HG02840 (cell line): ENCODE measurements around the gene PXYLP1.
"Not testable (repeated sequence)": the region's sequence is repeated elsewhere in the genome, so short reads cannot be mapped to it uniquely, and the experiment has no call there.

Experiments used
- ATAC-seq: cut with Tn5 transposase; IDR thresholded peaks from one replicate; pipeline ENCODE4 v1.9.1; 2021; ENCODE audit warnings: mild to moderate bottlenecking, moderate library complexity, moderate number of reproducible peaks; ENCODE audit not compliant: unreplicated experiment, low FRiP score

PXYLP1 gene

DNA sequence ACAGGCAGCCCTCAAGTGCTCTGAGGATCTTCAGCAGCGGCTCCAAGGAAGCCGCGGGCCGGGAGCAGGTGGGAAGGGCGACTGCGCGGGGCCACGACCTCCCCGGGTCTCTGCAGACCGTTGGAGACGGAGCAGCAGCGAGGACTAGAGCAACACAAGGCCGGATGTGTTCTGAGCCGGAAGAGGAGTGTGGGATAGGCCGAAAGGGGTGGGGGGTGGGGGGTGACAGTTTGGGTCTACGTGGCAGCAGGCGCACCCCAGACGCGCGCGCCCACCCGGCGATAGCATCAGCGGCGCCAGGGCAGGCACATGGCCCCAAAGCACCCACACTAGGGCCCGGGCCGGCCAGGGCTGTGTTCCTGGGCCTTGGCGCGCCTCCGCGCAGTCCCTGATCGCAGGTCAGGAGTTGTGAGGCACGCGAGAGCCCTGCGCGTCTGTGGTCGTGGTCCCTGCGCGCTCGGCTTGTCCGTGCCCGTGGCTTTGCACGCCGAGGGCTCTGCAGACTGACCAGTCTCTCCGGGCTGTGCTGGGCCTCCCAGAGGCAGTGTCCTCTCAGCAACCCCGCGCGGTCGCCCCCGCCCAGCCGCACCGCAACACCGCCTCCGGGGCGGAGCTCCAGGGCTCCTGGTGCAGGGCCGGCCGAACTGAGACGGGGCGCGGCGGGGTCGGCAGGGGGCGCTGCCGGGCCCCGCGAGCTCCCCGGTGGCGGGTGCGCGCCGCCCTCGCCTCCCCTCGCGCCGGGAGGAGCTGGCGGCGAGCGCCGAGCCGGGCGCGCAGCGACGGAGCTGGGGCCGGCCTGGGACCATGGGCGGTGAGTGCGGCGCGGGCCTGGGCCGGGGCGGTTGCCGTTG lies at the start of gene PXYLP1:
PXYLP1 (plus strand) TSS at position 725 of the 851 bp plus-strand sequence. CDS start 28,351 bp downstream, outside the sequence.
- ATAC-seq = peak; percentile 92

DNA sequence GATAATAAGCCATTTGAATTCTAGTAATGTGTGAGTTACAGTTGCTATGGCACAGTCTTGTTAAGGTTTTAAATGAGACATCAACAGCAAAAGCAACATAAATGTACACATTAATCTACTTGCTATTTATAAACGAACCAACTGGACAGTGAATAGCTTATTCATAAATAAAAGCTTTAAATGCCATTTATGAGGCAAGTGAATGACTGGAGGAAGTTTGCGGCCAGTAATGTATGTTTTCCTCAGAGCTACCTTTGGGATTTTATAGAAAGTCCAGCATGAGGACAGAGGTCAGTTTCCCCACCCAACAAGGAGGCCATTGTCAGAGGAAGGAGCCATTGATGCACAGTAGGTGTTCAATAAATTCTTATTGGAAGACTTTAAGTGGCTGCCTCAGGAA lies 48.0 kb upstream of the PXYLP1 start:
- no peak for ATAC-seq

DNA sequence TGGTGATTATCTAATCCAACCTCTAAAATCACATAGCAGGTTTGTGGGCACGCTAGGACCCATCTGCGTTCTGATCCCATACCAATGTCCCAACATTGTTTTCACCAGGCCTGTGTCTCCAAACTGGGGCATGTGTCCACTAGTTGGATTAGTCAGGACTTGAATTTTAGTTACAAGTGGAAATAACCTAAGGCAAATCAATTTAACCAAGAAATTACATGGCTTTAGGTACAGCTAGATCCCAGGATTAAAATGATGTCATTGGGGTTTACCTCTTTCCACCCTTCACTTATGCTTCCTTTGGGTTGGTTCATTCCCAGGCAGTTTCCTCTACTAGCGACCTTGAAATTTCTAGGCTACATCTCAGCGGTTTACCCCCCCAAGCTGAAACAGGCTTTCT lies 47.2 kb upstream of the PXYLP1 start:
- no peak for ATAC-seq

- no peak for ATAC-seq
Measured at GRCh38 chr3:141191097-141191749, 40.4 kb upstream of the PXYLP1 start.

DNA sequence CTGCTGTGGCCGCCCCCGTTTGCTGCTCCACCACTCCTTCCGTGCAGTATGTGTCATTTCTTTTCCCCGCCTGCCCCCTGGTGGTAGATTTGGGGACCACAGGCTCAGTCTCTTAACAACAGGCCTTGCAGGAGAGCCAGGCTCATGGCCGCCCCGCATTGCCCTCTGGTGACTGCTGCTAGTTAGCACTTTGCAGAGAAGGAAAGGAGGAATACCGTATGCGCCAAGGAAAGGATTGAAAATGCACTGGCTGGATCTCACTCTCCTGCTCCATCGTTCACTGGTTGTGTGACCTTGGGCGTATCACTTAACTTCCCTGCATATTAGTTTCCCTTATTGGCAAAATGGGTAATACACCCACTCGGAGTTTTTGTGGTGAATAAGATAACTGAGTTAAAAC lies 39.3 kb upstream of the PXYLP1 start:
- peak; percentile 98 for ATAC-seq

DNA sequence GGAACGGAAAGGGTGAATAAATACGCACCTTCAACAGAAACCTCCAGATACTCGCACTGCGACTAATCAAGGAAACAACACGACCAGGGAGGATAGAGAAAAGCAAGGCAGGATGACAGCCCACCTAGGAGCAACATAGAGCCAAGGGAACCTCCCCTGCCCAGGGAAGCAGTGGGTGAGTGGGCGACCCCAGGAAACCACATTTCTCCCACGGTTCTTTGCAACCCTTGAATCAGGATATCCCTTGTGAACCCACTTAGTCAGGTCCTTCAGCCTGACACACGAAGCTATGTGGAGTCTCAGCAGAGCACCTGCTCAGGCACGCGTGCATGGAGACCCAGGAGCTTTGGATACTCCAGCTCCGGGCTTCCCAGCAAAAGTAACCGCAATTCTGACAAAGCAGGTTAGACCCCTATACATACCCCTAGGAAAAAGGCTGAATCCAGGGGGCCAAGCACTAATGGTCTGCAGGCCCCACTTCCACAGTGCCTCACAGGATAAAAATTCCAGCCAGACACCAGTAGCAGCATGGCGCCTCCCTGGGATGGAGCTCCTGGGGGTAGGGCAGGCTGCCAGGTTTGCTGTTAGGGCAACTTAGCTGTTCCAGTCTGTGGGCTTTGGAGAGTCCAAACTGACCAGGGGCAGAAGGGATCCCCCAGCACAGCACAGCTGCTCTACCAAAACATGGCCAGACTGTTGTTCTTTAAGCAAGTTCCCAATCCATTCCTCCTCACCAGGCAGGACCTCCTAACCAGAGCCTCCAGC lies 38.4 kb upstream of the PXYLP1 start:
- no peak for ATAC-seq

- no peak for ATAC-seq
Measured at GRCh38 chr3:141201122-141201521, 30.5 kb upstream of the PXYLP1 start.

- no peak for ATAC-seq
Measured at GRCh38 chr3:141202682-141203081, 28.9 kb upstream of the PXYLP1 start.

DNA sequence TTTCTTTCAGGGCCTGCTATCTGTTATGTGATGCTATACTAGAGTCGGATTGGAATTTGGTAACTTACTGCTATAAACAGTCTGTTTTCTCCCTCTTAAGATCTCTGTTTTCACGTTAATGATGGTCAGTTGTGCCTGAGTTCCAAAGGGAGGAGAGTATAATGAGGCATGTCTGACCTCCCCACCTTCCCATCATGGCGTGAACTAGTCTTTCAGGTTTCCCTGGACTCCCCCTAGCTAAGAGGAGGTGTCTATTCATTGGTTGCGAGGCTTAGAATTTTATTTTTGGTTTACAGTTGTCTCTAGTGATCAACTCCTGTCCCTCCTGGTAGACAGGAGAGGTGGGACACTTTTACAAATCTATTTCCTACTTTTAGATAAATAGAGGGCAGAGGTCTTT lies 27.8 kb upstream of the PXYLP1 start:
- ATAC-seq = no peak

DNA sequence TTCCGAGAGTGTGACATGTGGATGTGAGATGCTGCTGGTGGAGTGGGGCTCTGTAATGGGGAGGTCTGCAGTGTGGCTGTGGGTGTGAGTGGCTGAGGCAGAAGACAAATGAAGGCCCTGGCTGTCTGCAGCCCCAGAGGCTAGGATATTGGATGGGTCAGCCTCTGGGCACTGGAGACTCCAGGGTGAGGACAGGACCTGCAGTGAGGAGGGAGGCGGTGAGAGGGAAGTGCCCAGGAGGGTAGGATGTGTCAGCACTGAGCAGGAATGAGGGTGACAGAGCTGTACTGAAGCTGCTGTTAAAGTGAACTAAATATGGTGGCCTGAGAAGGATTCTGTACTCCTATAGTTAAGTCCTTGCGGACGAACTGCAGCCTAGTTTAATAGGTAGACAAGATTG lies 27.3 kb upstream of the PXYLP1 start:
- ATAC-seq = no peak

GRCh38 chr3:141211306-141211705 lies 20.3 kb upstream of the PXYLP1 start:
- ATAC-seq = not testable (repeated sequence)

DNA sequence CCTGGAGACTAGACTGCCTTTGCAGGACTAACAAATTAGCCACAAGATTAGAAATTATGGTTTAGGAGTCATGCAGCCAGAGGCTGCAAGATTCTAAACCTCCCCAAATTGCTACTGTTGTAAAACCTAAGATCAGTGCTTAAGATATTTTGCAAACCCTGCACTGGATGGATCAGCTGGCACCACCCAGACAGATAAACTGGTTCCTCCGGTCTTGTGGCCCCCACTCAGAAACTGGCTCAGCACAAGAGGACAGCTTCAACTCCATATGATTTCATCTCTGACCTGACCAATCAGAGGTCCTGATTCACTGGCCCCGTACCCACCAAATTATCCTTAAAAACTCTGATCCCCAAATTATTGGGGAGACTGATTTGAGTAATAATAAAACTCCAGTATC lies 19.5 kb upstream of the PXYLP1 start:
- ATAC-seq = no peak

- ATAC-seq = no peak
Measured at GRCh38 chr3:141212555-141212954, 19.1 kb upstream of the PXYLP1 start.

GRCh38 chr3:141216975-141217374 lies 14.7 kb upstream of the PXYLP1 start:
- no peak for ATAC-seq

DNA sequence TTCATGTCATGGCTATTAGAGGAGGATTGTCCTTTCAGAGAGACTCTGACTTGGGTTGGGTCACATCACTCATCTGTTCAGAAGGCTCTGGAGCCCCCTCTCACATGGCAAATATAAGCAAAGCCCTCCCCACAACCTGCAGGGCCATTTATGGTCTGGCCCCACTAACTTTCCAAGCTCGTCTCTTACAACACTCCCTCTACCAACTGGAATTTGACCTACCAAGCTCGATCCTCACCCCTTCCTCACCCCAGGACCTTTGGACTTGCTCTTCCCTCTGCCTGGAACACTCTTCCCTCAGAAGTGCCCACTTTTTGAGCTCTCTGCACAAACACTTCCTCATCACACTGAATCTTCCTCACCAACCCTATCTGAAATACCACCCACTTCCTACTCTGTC lies 14.2 kb upstream of the PXYLP1 start:
- ATAC-seq = no peak

- no peak for ATAC-seq
Measured at GRCh38 chr3:141218162-141218835, 13.3 kb upstream of the PXYLP1 start.

DNA sequence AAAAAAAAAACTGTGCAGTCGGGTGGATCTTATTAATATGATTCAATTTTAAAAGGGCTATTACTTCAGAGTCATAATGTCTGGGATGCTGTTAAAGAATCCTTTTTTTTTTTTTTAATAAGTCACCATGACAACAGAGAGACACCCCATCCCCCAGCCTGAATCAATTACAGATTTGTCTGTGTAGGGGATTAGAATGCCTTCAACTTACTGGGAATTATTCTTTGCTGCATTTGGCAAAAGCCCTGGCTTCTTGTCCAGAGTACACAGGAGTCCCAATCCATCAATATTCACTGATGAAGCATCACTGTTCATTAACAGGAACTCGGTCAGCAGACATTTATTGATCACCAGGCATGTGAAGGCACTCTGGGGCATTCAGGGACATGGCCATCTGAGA lies 12.7 kb upstream of the PXYLP1 start:
- ATAC-seq = no peak

- no peak for ATAC-seq
Measured at GRCh38 chr3:141223673-141224166, 7.9 kb upstream of the PXYLP1 start.

- ATAC-seq = no peak
Measured at GRCh38 chr3:141225939-141226338, 5.7 kb upstream of the PXYLP1 start.

DNA sequence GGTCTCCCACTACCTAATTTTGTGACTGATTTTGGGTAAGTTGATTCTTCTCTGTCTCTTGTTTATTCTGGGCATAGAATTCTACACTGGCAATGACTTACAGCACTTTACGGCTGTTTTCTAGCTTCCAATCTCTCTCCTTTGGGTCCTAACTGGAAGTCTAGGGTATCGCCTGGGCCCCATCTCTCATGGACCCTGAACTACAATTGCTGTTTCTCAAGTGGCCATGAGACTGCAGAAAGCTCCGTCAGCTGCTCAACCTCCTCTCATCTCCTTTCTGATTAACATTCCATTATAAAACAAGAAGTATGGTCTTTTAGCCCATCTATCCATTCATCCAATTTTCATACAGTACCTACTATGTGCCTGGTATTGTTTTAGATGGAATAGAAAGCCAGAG lies 4.4 kb upstream of the PXYLP1 start:
- no peak for ATAC-seq
